OCI-LY1 (cell line): ENCODE data around the gene TUBGCP5.

Experiments used
- EZH2 ChIP-seq: fragments of 200-600 bp; sonication (generic), shearing (Covaris generic); IDR thresholded peaks from 2 replicates; pipeline ENCODE4 v1.8.0; 2017; ENCODE audit warnings: borderline replicate concordance, mixed run types, mild to moderate bottlenecking, antibody characterized with exemption, low read length, moderate library complexity, mixed read lengths
- TF ChIP-seq, protein P1 (sequence below): fragments of 200-600 bp; sonication (generic), shearing (Covaris generic); IDR thresholded peaks from 2 replicates; pipeline ENCODE4 v1.5.1; 2017; ENCODE audit warnings: mild to moderate bottlenecking, antibody characterized with exemption, low read length, moderate library complexity, mixed read lengths

GRCh38 chr15:22966321-22967083, 72.9 kb downstream of the TUBGCP5 start:
- TF ChIP-seq, protein P1, sequence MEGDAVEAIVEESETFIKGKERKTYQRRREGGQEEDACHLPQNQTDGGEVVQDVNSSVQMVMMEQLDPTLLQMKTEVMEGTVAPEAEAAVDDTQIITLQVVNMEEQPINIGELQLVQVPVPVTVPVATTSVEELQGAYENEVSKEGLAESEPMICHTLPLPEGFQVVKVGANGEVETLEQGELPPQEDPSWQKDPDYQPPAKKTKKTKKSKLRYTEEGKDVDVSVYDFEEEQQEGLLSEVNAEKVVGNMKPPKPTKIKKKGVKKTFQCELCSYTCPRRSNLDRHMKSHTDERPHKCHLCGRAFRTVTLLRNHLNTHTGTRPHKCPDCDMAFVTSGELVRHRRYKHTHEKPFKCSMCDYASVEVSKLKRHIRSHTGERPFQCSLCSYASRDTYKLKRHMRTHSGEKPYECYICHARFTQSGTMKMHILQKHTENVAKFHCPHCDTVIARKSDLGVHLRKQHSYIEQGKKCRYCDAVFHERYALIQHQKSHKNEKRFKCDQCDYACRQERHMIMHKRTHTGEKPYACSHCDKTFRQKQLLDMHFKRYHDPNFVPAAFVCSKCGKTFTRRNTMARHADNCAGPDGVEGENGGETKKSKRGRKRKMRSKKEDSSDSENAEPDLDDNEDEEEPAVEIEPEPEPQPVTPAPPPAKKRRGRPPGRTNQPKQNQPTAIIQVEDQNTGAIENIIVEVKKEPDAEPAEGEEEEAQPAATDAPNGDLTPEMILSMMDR = no peak
- TF ChIP-seq EZH2 = no peak
